ENCODE data around the gene ANKRD34A. TPM values are rescaled to one million over a fixed set of nuclear protein-coding genes. Genes with fewer than 3 reads are reported as not detected.
A peak's percentile ranks its signal among the peaks of the same experiment; 100 is the strongest.

Gene ANKRD34A
- total RNA-seq, 1 experiment from 2014 or later = 0.74 TPM

DNA sequence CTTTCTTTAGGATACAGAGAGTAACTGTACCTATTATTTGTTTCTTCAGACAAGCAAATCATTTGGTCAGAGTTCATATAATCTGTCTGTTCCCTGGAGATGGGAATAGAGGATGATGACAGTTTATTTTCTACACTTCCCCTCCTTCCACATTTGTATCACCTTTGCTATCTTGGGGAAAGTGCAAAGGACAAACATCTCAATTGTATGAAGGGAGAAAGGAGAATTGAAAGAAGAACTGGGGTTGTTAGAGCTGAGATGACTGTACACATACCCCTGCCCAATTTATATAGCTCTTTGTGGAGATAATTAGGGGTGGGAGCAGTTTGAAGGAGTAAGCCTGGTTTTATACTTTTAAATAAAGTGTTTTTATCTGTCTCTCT is 14.1 kb upstream of the ANKRD34A start:
- no peak for DNase-seq (ENCODE audit: low read depth)
- in situ Hi-C loops (cut with HindIII; ENCODE audit: low pct_unique_long_range_greater_than_20kb, low sequenced_read_pairs) = no loop called here

- DNase-seq (ENCODE audit: low read depth) = peak; percentile 70
- in situ Hi-C loops (cut with HindIII; ENCODE audit: low pct_unique_long_range_greater_than_20kb, low sequenced_read_pairs) = no loop called here
Measured at GRCh38 chr1:145977486-145978470, 13.4 kb upstream of the ANKRD34A start.

DNA sequence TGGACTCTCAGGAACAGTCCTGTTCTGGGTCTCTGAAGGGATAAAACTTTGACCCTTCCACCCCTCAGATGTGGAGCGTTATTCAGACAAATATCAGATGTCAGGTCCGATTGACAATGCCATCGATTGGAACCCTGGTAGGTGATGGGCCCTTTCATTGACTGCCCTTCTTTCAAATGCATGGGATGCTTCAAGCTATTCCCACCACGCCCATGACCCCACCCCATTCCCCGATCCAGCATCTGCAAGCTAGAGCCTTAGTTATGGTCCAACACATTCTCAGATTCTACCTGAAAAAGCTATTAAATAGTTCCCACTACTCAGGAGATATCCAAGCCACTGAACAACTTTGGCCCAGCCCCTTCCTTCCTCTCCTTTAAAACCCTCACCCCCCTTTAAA is 12.6 kb upstream of the ANKRD34A start:
- no peak for DNase-seq (ENCODE audit: low read depth)
- in situ Hi-C loops (cut with HindIII; ENCODE audit: low pct_unique_long_range_greater_than_20kb, low sequenced_read_pairs) = no loop called here

- DNase-seq (ENCODE audit: low read depth) = no peak
- in situ Hi-C loops (cut with HindIII; ENCODE audit: low pct_unique_long_range_greater_than_20kb, low sequenced_read_pairs) = no loop called here
Measured at GRCh38 chr1:145975216-145975615, 10.8 kb upstream of the ANKRD34A start.

DNA sequence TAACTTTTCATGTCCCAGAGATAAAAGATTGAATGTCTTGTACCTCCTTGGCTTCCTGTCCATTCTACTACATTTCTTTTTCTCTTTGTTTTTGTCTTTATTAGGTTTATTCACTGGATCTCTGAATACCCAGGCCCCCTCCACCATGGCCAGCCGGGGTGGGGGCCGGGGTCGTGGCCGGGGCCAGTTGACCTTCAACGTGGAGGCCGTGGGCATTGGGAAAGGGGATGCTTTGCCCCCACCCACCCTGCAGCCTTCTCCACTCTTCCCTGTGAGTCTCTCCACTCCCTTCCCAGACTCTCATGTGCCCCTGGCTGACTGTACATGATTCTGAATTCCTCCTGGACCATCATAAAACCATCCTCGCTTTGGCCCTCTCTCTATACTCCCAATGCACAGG is 10.3 kb upstream of the ANKRD34A start:
- DNase-seq (ENCODE audit: low read depth) = no peak
- in situ Hi-C loops (cut with HindIII; ENCODE audit: low pct_unique_long_range_greater_than_20kb, low sequenced_read_pairs) = no loop called here

- in situ Hi-C loops (cut with HindIII; ENCODE audit: low pct_unique_long_range_greater_than_20kb, low sequenced_read_pairs) = no loop called here
- DNase-seq (ENCODE audit: low read depth) = no peak
Measured at GRCh38 chr1:145972580-145972979, 8.2 kb upstream of the ANKRD34A start.

GRCh38 chr1:145967288-145967687 is 2.9 kb upstream of the ANKRD34A start:
- DNase-seq (ENCODE audit: low read depth) = no peak
- in situ Hi-C loops (cut with HindIII; ENCODE audit: low pct_unique_long_range_greater_than_20kb, low sequenced_read_pairs) = no loop called here

GRCh38 chr1:145965119-145965744 is 857 bp upstream of the ANKRD34A start:
- no peak for DNase-seq (ENCODE audit: low read depth)
- in situ Hi-C loops (cut with HindIII; ENCODE audit: low pct_unique_long_range_greater_than_20kb, low sequenced_read_pairs) = no loop called here

GRCh38 chr1:145963265-145964019 is 933 bp downstream of the ANKRD34A start:
- in situ Hi-C loops (cut with HindIII; ENCODE audit: low pct_unique_long_range_greater_than_20kb, low sequenced_read_pairs) = no loop called here
- DNase-seq (ENCODE audit: low read depth) = peak; percentile 38

GRCh38 chr1:145962157-145963102 is 1.9 kb downstream of the ANKRD34A start:
- DNase-seq (ENCODE audit: low read depth) = no peak
- in situ Hi-C loops (cut with HindIII; ENCODE audit: low pct_unique_long_range_greater_than_20kb, low sequenced_read_pairs) = no loop called here

DNA sequence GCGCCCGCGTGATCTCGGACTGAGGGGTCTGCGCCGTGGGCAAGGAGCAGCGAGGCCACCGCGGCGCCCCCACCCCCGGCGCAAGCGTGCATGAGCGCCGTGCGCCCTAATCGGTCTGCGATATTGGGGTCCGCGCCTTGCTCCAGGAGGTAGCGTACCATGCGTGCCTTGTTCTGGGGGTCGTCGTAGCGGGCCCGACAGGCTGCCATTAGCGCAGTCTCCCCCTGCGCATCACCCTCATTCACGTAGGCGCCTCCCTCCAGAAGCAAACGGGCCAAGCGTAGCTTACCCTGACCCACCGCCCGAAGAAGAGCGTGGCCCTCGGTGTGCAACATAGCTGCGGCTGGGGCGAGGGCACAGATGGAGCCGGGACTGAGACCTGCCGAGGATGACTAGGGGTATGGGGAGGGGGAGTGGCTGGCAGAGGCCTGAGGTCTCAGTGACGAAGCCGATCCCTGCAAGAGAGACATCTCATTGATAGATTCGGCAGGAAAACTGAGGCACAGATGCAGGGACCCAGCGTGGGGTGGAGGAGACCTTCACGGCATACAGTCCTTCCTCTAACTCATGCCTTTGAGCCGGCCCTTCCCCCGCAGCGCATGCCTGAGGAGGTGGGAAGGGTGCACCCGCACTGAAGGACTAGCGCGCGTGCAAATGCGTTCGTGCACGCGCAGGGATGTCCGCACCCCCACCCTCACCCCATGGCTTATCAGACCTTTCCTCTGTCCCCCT is 2.8 kb downstream of the ANKRD34A start:
- in situ Hi-C loops (cut with HindIII; ENCODE audit: low pct_unique_long_range_greater_than_20kb, low sequenced_read_pairs) = no loop called here
- DNase-seq (ENCODE audit: low read depth) = no peak

DNA sequence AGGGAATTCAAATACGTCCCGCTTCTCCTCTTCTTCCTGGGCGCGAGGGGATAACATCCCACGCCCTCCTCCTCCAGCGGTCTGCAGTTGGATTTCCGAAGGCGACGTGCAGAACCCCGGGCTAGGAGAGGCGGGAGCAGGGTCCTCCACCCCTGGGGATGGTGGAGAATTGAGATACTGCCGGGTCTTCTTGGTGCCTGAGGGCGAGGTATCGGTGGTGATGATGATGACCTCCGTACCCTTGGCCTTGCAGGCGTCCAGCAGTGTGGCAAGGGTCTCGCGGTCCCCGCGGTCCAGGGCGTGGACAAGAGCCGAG is 3.3 kb downstream of the ANKRD34A start:
- in situ Hi-C loops (cut with HindIII; ENCODE audit: low pct_unique_long_range_greater_than_20kb, low sequenced_read_pairs) = no loop called here
- no peak for DNase-seq (ENCODE audit: low read depth)

DNA sequence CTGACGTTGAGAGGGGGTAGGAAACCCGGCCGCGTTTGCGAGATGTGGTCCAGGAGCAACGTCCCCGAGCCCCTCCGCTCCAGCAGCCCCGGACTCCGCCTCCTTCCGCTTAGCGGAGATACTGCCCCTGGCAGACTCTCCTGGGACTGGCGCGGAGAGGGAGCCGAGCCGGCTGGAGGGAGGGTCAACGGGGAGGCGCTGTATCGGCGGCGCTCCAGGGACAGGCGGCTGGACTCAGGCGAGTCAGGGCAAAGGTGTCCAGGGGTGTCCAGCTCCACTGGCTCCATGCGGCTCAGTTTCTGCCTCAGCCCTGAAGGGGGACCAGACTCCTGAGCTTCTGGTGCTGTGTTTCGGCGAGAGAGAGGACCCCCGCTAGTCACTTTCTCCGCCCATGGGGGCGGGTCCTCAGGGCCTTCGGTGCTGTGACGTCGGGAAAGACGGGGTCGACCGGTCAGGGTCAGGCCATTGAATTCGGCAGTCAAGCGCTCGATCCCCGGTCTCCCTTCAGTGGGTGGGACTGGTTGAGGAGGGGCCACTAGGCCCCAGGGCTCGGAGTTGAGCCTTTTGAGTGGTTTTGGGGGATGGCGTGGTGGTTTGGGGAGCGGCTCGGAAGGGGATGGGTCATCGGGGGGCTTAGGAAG is 3.8 kb downstream of the ANKRD34A start:
- in situ Hi-C loops (cut with HindIII; ENCODE audit: low pct_unique_long_range_greater_than_20kb, low sequenced_read_pairs) = no loop called here
- DNase-seq (ENCODE audit: low read depth) = peak; percentile 77

DNA sequence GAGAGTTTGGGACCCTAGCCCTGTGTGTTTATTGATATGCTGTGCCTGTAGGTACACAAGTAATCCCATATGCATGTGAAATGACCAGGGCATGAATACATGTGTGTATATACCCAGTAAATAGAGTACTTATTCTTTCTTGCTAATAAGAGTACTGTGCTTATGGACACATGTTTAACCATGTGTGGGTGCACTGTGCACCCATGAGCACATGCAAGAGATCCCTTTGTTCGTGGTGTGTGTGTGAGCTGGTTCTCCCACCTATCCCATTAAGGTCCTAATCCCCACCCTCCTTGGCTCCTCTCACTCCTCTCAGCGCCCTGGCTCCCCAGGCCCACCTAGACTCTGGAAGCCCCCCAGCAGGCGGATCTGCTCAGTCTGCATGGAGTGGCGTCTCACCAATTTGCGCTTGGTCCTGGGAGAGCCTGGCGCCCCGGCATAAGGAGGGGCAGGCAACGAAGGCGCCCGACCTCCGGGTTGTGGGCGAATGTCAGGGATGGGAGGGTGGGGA is 4.4 kb downstream of the ANKRD34A start:
- no peak for DNase-seq (ENCODE audit: low read depth)
- in situ Hi-C loops (cut with HindIII; ENCODE audit: low pct_unique_long_range_greater_than_20kb, low sequenced_read_pairs) = no loop called here

GRCh38 chr1:145959333-145959732 is 5.0 kb downstream of the ANKRD34A start:
- DNase-seq (ENCODE audit: low read depth) = no peak
- in situ Hi-C loops (cut with HindIII; ENCODE audit: low pct_unique_long_range_greater_than_20kb, low sequenced_read_pairs) = no loop called here

GRCh38 chr1:145958734-145959133 is 5.6 kb downstream of the ANKRD34A start:
- no peak for DNase-seq (ENCODE audit: low read depth)
- in situ Hi-C loops (cut with HindIII; ENCODE audit: low pct_unique_long_range_greater_than_20kb, low sequenced_read_pairs) = no loop called here
